NCI-H2171 (cell line): ENCODE measurements around the gene PPP1R26.
"Not testable (repeated sequence)": the region's sequence is repeated elsewhere in the genome, so short reads cannot be mapped to it uniquely, and the experiment has no call there.

Source experiments
- DNase-seq: peaks from one replicate; lab custom pipeline; 2025; lab: John Stamatoyannopoulos, UW

PPP1R26 gene

DNA sequence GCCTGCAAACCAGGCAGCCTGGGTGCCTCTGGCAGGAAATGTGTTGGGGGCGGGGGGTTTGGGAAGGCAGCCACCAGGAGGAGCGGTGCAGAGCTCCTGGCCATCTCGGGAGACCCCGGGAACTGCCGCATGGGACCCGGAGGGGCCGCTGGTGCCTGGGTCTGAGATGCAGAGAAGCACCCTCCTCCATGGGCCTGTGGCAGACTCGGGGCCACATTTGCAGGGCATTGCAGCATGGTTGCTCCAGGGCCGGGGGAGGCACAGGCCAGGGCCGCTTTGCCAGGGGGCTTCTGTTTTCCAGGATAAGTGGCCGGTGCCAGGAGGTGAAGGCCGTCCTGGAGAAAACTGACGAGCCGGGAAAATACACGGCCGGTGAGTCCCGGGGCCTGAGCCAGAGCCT, 43.3 kb downstream of the PPP1R26 start:
- DNase-seq, result no peak

GRCh38 chr9:135523521-135524129, 44.0 kb downstream of the PPP1R26 start:
- DNase-seq, result no peak

- no peak for DNase-seq
These were observed 44.7 kb downstream of the PPP1R26 start for GRCh38 chr9:135524130-135524861.

DNA sequence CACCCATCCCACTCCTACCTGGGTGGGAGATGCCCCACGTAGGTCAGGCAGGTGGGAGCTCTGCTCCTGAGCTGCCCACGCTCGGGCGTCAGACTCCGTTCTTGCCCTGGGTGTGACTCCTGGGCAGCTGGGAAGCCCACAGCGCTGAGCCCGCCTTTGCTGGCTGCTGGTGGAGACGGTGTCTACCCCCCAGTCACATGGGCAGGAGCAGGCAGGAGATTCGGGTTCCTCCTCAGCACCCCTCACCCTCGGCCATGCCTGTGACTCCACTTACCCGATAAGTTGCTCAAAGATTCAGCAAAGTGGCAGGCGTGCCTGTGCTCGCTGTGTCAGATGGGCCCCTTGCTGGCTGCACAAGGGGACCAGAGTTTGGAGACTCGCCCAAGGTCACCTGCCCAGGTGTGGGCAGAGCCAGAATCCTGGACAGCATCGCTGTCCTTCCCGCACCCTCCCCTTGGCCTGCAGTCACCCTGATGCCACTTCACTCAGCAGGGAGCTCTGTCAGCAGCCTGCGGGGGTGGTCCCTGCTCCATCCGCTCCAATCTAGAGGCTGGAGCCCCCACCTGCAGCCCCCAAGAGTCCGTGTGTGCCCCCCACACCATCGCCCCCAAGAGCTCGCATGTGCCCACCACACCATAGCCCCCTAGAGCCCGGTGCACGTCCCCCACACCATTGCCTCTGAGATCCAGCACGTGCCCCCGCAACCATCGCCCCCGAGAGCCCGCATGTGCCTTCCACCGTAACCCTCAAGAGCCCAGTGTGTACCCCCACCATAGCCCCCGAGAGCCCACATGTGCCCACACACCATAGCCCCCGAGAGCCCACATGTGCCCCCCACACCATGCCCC, 45.9 kb downstream of the PPP1R26 start:
- DNase-seq, result no peak

GRCh38 chr9:135526089-135526729, 46.6 kb downstream of the PPP1R26 start:
- DNase-seq, result no peak

DNA sequence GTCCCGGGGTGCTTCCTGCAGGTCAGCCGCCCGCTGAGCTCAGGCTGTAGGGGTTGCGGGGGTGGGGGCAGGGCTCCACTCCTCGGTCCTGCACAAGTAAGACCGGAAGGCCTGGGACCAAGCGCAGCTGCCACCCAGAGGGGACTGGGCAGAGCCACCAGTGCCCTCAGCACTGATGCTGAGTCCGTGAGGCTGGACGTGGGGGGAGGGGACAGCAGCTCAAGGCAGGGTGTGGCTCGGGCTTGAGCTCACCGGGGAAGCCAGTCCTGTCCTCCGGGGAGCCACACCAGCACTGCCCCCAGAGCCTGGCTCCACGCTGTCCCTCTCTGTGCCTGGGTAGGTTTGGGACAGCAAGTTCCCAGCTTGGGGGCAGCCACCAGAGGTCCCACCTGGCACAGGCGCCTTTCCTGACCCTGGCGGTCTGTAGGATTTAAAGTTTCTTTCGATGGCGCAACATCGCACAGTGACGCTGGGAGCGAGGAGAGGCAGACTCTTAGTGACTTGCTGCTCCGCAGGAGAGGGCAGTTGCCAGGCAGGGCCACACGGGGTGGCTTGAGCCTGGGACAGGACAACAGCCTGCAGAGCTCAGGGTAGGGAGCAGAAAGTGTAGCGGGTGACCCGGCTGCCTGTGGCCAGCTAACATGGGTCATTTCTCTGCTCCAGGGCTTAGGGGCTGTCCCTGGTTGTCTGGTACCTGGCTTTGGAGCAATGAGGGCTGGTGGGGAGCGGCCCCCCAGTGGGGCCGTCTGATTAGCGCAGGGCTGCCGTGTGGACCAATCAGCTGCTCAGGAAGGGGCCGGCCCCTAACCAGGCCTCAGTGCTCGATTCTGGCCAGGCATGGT, 47.4 kb downstream of the PPP1R26 start:
- DNase-seq, result no peak

- DNase-seq, result not testable (repeated sequence)
These were observed 49.4 kb downstream of the PPP1R26 start for GRCh38 chr9:135528842-135529435.

DNA sequence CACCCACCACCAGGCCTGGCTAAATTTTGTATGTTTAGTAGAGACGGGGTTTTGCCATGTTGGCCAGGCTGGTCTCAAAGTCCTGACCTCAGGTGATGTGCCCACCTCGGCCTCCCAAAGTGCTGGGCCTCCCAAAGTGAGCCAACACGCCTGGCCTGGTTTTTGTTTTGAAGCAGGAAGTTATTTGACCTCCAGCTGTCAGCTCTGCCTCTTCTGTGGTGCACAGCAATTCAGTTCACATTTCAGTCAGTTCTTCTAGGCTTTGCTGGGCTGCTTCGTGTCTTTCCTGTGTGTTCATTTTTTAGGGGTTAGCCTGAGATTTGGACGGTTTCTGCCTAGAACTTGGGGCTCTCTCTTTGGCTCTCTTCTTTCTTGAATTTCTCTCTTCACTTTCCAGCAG, 50.6 kb downstream of the PPP1R26 start:
- no peak for DNase-seq

DNA sequence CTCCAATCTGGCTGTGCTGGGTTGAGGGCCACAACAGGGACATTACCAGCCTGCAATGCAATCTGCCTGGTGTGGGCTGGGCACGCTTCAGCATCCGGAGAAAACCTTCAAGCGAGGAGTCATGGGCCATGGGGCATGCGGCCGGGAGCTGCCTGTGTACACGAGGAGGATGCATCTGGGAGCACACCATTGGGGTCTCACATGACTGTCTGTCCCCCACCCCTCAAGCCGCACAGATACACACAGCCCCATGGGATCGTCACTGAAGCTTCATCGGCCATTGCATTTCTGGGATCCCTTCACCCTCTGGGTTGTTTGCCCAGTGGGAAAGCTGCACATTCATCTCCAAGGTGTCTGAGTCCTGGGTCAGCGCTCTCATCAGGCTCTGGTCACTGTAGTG, 51.5 kb downstream of the PPP1R26 start:
- no peak for DNase-seq

- DNase-seq, result no peak
These were observed 53.5 kb downstream of the PPP1R26 start for GRCh38 chr9:135533113-135533512.

GRCh38 chr9:135533674-135534073, 54.1 kb downstream of the PPP1R26 start:
- no peak for DNase-seq

GRCh38 chr9:135534192-135534711, 54.7 kb downstream of the PPP1R26 start:
- not testable (repeated sequence) for DNase-seq

DNA sequence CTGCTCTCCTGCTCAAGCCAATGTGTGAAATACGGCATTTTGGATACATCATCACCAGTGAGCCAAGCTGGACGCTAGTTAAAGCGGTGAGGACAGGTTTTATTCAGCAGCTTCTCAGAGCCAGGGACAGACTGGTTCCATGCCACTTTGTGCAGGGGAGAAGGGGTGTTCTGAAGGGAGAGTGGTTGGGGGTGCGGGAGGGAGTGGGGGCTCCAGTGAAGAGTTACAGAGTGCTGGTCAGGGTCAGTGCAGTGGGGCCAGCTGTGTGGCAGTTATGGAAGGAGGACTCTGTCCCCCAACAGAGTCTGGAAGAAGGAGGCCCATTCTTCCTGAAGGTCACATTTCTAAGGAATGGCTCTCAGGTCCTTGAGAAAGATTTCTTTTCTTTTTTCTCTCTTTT, 55.2 kb downstream of the PPP1R26 start:
- DNase-seq, result not testable (repeated sequence)

DNA sequence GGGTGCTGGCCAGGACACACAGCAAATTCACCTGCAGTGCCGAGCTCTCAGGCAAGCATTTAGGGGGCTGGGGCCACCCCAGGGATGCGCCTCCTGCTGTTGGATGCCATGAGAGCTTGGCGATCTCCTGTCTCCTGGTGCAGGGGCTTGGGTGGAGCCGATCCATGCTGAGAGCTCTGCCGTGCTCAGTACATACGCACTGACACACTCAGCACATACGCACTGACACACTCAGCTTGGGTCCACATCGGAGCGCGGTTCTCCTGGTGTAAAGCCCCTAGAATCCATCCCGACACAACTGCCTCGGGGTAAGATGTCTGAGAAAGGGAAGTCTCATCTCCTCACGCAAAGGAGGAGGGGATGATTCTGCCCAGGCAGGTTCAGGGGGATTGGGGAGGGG, 56.0 kb downstream of the PPP1R26 start:
- not testable (repeated sequence) for DNase-seq

- DNase-seq, result no peak
These were observed 56.6 kb downstream of the PPP1R26 start for GRCh38 chr9:135536216-135536615.
